ENCODE measurements around the gene DAZAP1. TPM values are rescaled to one million over a fixed set of nuclear protein-coding genes. Genes with fewer than 3 reads are reported as not detected.
"Not testable (repeated sequence)": the region's sequence is repeated elsewhere in the genome, so short reads cannot be mapped to it uniquely, and the experiment has no call there.

Gene DAZAP1
- total RNA-seq, 1 donor = 61.7 TPM

- no peak overlapping the region for H3K4me3 ChIP-seq (ENCODE audit: low read depth, low read length)
- DNase-seq (ENCODE audit: low read depth) = no peak
- no peak for TF ChIP-seq CTCF (IDR thresholded peaks at IDR 0.05; ENCODE audit: insufficient read depth, low read depth, low read length)
Measured at GRCh38 chr19:1473085-1473851, 65.9 kb downstream of the DAZAP1 start.

- DNase-seq (ENCODE audit: low read depth) = no peak
- H3K4me3 ChIP-seq (ENCODE audit: low read depth, low read length) = no peak overlapping the region
- no peak for TF ChIP-seq CTCF (IDR thresholded peaks at IDR 0.05; ENCODE audit: insufficient read depth, low read depth, low read length)
Measured at GRCh38 chr19:1474011-1474764, 66.8 kb downstream of the DAZAP1 start.

GRCh38 chr19:1474765-1475351, 67.5 kb downstream of the DAZAP1 start:
- DNase-seq (ENCODE audit: low read depth) = no peak
- TF ChIP-seq CTCF (IDR thresholded peaks at IDR 0.05; ENCODE audit: insufficient read depth, low read depth, low read length) = no peak

GRCh38 chr19:1475751-1476437, 68.5 kb downstream of the DAZAP1 start:
- DNase-seq (ENCODE audit: low read depth) = no peak
- no peak for TF ChIP-seq CTCF (IDR thresholded peaks at IDR 0.05; ENCODE audit: insufficient read depth, low read depth, low read length)
- H3K4me3 ChIP-seq (ENCODE audit: low read depth, low read length) = no peak overlapping the region

More at GRCh38 chr19:1474765-1475351, 67.5 kb downstream of the DAZAP1 start:
- no peak overlapping the region for H3K4me3 ChIP-seq (ENCODE audit: low read depth, low read length)

GRCh38 chr19:1477056-1477455, 69.7 kb downstream of the DAZAP1 start:
- not testable (repeated sequence) for H3K4me3 ChIP-seq (ENCODE audit: low read depth, low read length)

GRCh38 chr19:1478934-1479707, 71.7 kb downstream of the DAZAP1 start, which contains the start of gene C19orf25:
C19orf25 (minus strand) TSS chr19:1479215; CDS start chr19:1478903, 312 bp downstream.
- peak within 1 kb of the TSS; percentile 86 for H3K4me3 ChIP-seq (ENCODE audit: low read depth, low read length)
- no peak for TF ChIP-seq CTCF (IDR thresholded peaks at IDR 0.05; ENCODE audit: insufficient read depth, low read depth, low read length)
- peak; percentile 94 for DNase-seq (ENCODE audit: low read depth)

More at GRCh38 chr19:1477056-1477455, 69.7 kb downstream of the DAZAP1 start:
- not testable (repeated sequence) for DNase-seq (ENCODE audit: low read depth)
